ENCODE results near the gene PHF21A. TPM values are rescaled to one million over a fixed set of nuclear protein-coding genes. Genes with fewer than 3 reads are reported as not detected.

PHF21A gene
- total RNA-seq, 1 experiment from 2014 or later, result 51.7 TPM

GRCh38 chr11:46066335-46066734, 54.9 kb downstream of the PHF21A start:
- Histone ChIP-seq H4K20me1 (ENCODE audit: insufficient read depth, low read depth, low read length) (no peaks in the 10 kb centered on the region), H3K27ac (ENCODE audit: low read length) (no peak overlapping the region), H3K79me2 (ENCODE audit: low read length) (peaks cover 87% of the 10 kb centered on the region), H2AFZ (ENCODE audit: low read length) (no peak overlapping the region), H3K9me3 (ENCODE audit: low read length) (no peaks in the 10 kb centered on the region), H3K9ac (ENCODE audit: low read length) (no peak overlapping the region), H3K4me2 (ENCODE audit: low read depth, low read length, poor library complexity, severe bottlenecking) (no peak overlapping the region), H3K27me3 (ENCODE audit: low read length) (no peaks in the 10 kb centered on the region), H3K36me3 (ENCODE audit: insufficient read depth, low read length) (peaks cover 21% of the 10 kb centered on the region; the same call in 1 of the 2 replicates), H3K4me1 (ENCODE audit: low read length) (peaks cover 43% of the 10 kb centered on the region), H3K4me3 (ENCODE audit: low read length) (no peak overlapping the region), H3K9me2 (replicated peaks; ENCODE audit: insufficient read depth, low read length) (no peaks in the 10 kb centered on the region)
- no peak for DNase-seq

GRCh38 chr11:46065681-46066080, 55.6 kb downstream of the PHF21A start:
- Histone ChIP-seq H3K27ac (ENCODE audit: low read length) (no peak overlapping the region), H3K4me1 (ENCODE audit: low read length) (peaks cover 43% of the 10 kb centered on the region), H3K9me2 (replicated peaks; ENCODE audit: insufficient read depth, low read length) (no peaks in the 10 kb centered on the region), H3K79me2 (ENCODE audit: low read length) (peaks cover 86% of the 10 kb centered on the region), H3K9me3 (ENCODE audit: low read length) (no peaks in the 10 kb centered on the region), H2AFZ (ENCODE audit: low read length) (no peak overlapping the region), H3K4me3 (ENCODE audit: low read length) (no peak overlapping the region), H3K36me3 (ENCODE audit: insufficient read depth, low read length) (peaks cover 14% of the 10 kb centered on the region; the same call in 1 of the 2 replicates), H4K20me1 (ENCODE audit: insufficient read depth, low read depth, low read length) (no peaks in the 10 kb centered on the region), H3K27me3 (ENCODE audit: low read length) (no peaks in the 10 kb centered on the region), H3K9ac (ENCODE audit: low read length) (no peak overlapping the region), H3K4me2 (ENCODE audit: low read depth, low read length, poor library complexity, severe bottlenecking) (no peak overlapping the region)
- no peak for DNase-seq

DNA sequence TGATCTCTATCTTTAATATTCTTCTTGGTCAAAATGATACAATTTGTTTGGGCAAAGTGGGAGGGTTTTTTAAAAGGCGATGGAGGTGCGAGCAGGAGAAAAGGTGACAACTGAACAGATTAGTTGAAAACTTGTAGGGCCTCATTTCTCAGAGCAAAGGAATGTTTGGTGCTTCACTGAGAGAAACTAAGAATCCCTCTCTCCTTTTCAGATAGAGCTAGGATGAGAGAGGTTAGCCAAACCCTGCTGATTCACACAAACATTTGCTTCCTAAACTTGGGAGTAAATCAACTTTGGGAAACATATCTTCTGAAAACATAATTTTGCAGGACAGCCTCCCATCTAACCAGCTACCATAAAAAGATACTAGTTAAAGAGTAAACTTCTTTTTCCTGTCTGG, 57.0 kb downstream of the PHF21A start:
- no peak overlapping the region for H3K27ac ChIP-seq (ENCODE audit: low read length)
- H2AFZ ChIP-seq (ENCODE audit: low read length), result no peak overlapping the region
- H3K79me2 ChIP-seq (ENCODE audit: low read length), result peaks cover 79% of the 10 kb centered on the region
- H3K4me2 ChIP-seq (ENCODE audit: low read depth, low read length, poor library complexity, severe bottlenecking), result peak overlapping the region; percentile 10
- H3K9ac ChIP-seq (ENCODE audit: low read length), result no peak overlapping the region
- no peaks in the 10 kb centered on the region for H3K9me3 ChIP-seq (ENCODE audit: low read length)
- H3K27me3 ChIP-seq (ENCODE audit: low read length), result no peaks in the 10 kb centered on the region
- no peak for DNase-seq
- no peak overlapping the region for H3K4me3 ChIP-seq (ENCODE audit: low read length)
- peaks cover 43% of the 10 kb centered on the region for H3K4me1 ChIP-seq (ENCODE audit: low read length)
- H3K9me2 ChIP-seq (replicated peaks; ENCODE audit: insufficient read depth, low read length), result no peaks in the 10 kb centered on the region
- H4K20me1 ChIP-seq (ENCODE audit: insufficient read depth, low read depth, low read length), result no peaks in the 10 kb centered on the region
- peaks cover 14% of the 10 kb centered on the region; the same call in 1 of the 2 replicates for H3K36me3 ChIP-seq (ENCODE audit: insufficient read depth, low read length)

GRCh38 chr11:46063138-46063537, 58.1 kb downstream of the PHF21A start:
- Histone ChIP-seq H3K4me1 (ENCODE audit: low read length) (peaks cover 43% of the 10 kb centered on the region), H4K20me1 (ENCODE audit: insufficient read depth, low read depth, low read length) (no peaks in the 10 kb centered on the region), H3K27me3 (ENCODE audit: low read length) (no peaks in the 10 kb centered on the region), H2AFZ (ENCODE audit: low read length) (no peak overlapping the region), H3K27ac (ENCODE audit: low read length) (no peak overlapping the region), H3K9me2 (replicated peaks; ENCODE audit: insufficient read depth, low read length) (no peaks in the 10 kb centered on the region), H3K36me3 (ENCODE audit: insufficient read depth, low read length) (peaks cover 14% of the 10 kb centered on the region; the same call in 1 of the 2 replicates), H3K9me3 (ENCODE audit: low read length) (no peaks in the 10 kb centered on the region), H3K9ac (ENCODE audit: low read length) (no peak overlapping the region), H3K4me2 (ENCODE audit: low read depth, low read length, poor library complexity, severe bottlenecking) (no peak overlapping the region), H3K79me2 (ENCODE audit: low read length) (peaks cover 74% of the 10 kb centered on the region), H3K4me3 (ENCODE audit: low read length) (no peak overlapping the region)
- DNase-seq, result no peak

GRCh38 chr11:46060013-46060412, 61.2 kb downstream of the PHF21A start:
- H3K4me2 ChIP-seq (ENCODE audit: low read depth, low read length, poor library complexity, severe bottlenecking), result no peak overlapping the region
- H3K9ac ChIP-seq (ENCODE audit: low read length), result no peak overlapping the region
- no peak overlapping the region for H3K27ac ChIP-seq (ENCODE audit: low read length)
- no peak for DNase-seq
- no peak overlapping the region for H2AFZ ChIP-seq (ENCODE audit: low read length)
- H3K9me2 ChIP-seq (replicated peaks; ENCODE audit: insufficient read depth, low read length), result no peaks in the 10 kb centered on the region
- H3K36me3 ChIP-seq (ENCODE audit: insufficient read depth, low read length), result no peaks in the 10 kb centered on the region; the same call in 1 of the 2 replicates
- no peaks in the 10 kb centered on the region for H3K9me3 ChIP-seq (ENCODE audit: low read length)
- H3K4me3 ChIP-seq (ENCODE audit: low read length), result no peak overlapping the region
- H4K20me1 ChIP-seq (ENCODE audit: insufficient read depth, low read depth, low read length), result no peaks in the 10 kb centered on the region
- peaks cover 36% of the 10 kb centered on the region for H3K4me1 ChIP-seq (ENCODE audit: low read length)
- H3K27me3 ChIP-seq (ENCODE audit: low read length), result no peaks in the 10 kb centered on the region
- peaks cover 80% of the 10 kb centered on the region for H3K79me2 ChIP-seq (ENCODE audit: low read length)

DNA sequence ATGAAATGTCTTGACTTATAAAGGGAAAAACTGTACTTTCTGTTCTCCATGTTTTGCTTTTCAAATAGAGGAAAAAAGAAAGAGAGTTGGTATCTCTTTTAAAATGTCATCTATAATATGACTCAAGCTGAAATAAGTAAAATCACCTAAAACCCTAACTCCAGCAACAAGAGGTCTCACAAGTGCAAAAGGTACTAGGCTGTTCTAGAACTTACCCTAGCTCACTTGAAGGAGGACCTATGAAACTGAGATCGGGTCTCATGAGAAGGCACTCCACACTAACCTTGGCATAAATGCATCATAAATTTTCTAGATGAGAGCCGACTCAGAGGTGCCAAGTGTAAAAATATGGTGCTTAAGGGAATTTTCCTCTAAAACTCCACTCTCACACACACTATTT, 63.8 kb downstream of the PHF21A start:
- no peak overlapping the region for H3K9ac ChIP-seq (ENCODE audit: low read length)
- H3K4me3 ChIP-seq (ENCODE audit: low read length), result no peak overlapping the region
- H3K27me3 ChIP-seq (ENCODE audit: low read length), result no peaks in the 10 kb centered on the region
- H2AFZ ChIP-seq (ENCODE audit: low read length), result no peak overlapping the region
- H3K36me3 ChIP-seq (ENCODE audit: insufficient read depth, low read length), result no peaks in the 10 kb centered on the region; the same call in 1 of the 2 replicates
- H3K9me3 ChIP-seq (ENCODE audit: low read length), result no peaks in the 10 kb centered on the region
- no peaks in the 10 kb centered on the region for H3K9me2 ChIP-seq (replicated peaks; ENCODE audit: insufficient read depth, low read length)
- no peaks in the 10 kb centered on the region for H4K20me1 ChIP-seq (ENCODE audit: insufficient read depth, low read depth, low read length)
- DNase-seq, result no peak
- no peak overlapping the region for H3K27ac ChIP-seq (ENCODE audit: low read length)
- H3K4me1 ChIP-seq (ENCODE audit: low read length), result peaks cover 21% of the 10 kb centered on the region
- H3K4me2 ChIP-seq (ENCODE audit: low read depth, low read length, poor library complexity, severe bottlenecking), result no peak overlapping the region
- peaks cover 78% of the 10 kb centered on the region for H3K79me2 ChIP-seq (ENCODE audit: low read length)

GRCh38 chr11:46055371-46055770, 65.9 kb downstream of the PHF21A start:
- Histone ChIP-seq H3K9me3 (ENCODE audit: low read length) (no peaks in the 10 kb centered on the region), H3K4me3 (ENCODE audit: low read length) (no peak overlapping the region)

GRCh38 chr11:46051102-46051501, 70.2 kb downstream of the PHF21A start:
- no peak overlapping the region; the same call in 1 of the 2 replicates for H3K9ac ChIP-seq (ENCODE audit: low read length)
- no peak for DNase-seq
- peak overlapping the region; percentile 38 for H3K4me2 ChIP-seq (ENCODE audit: low read depth, low read length, poor library complexity, severe bottlenecking)
- H2AFZ ChIP-seq (ENCODE audit: low read length), result no peak overlapping the region
- no peaks in the 10 kb centered on the region for H3K27me3 ChIP-seq (ENCODE audit: low read length)
- no peaks in the 10 kb centered on the region for H4K20me1 ChIP-seq (ENCODE audit: insufficient read depth, low read depth, low read length)
- H3K9me2 ChIP-seq (replicated peaks; ENCODE audit: insufficient read depth, low read length), result no peaks in the 10 kb centered on the region
- H3K79me2 ChIP-seq (ENCODE audit: low read length), result peaks cover 91% of the 10 kb centered on the region
- H3K9me3 ChIP-seq (ENCODE audit: low read length), result no peaks in the 10 kb centered on the region
- H3K36me3 ChIP-seq (ENCODE audit: insufficient read depth, low read length), result peaks cover 22% of the 10 kb centered on the region
- H3K27ac ChIP-seq (ENCODE audit: low read length), result peak overlapping the region; percentile 65
- peaks cover 37% of the 10 kb centered on the region for H3K4me1 ChIP-seq (ENCODE audit: low read length)
- no peak overlapping the region for H3K4me3 ChIP-seq (ENCODE audit: low read length)

More at GRCh38 chr11:46055371-46055770, 65.9 kb downstream of the PHF21A start:
- H3K36me3 ChIP-seq (ENCODE audit: insufficient read depth, low read length), result no peaks in the 10 kb centered on the region
- peaks cover 80% of the 10 kb centered on the region for H3K79me2 ChIP-seq (ENCODE audit: low read length)
- no peak overlapping the region for H3K9ac ChIP-seq (ENCODE audit: low read length)
- H3K27ac ChIP-seq (ENCODE audit: low read length), result no peak overlapping the region
- H3K9me2 ChIP-seq (replicated peaks; ENCODE audit: insufficient read depth, low read length), result no peaks in the 10 kb centered on the region
- no peak overlapping the region for H2AFZ ChIP-seq (ENCODE audit: low read length)
- DNase-seq, result no peak
- no peaks in the 10 kb centered on the region for H3K27me3 ChIP-seq (ENCODE audit: low read length)
- peaks cover 42% of the 10 kb centered on the region for H3K4me1 ChIP-seq (ENCODE audit: low read length)
- H3K4me2 ChIP-seq (ENCODE audit: low read depth, low read length, poor library complexity, severe bottlenecking), result no peak overlapping the region
- H4K20me1 ChIP-seq (ENCODE audit: insufficient read depth, low read depth, low read length), result no peaks in the 10 kb centered on the region

Data from Karpas-422 (cell line).